ENCODE data around the gene LUZP2.

LUZP2 gene

GRCh38 chr11:24747275-24748251 is 250.7 kb downstream of the LUZP2 start:
- H3K4me2 ChIP-seq (ENCODE audit: low read length) = no peak overlapping the region
- no peak overlapping the region for H3K27ac ChIP-seq (ENCODE audit: low read depth, low read length)
- no peak overlapping the region for H2AK5ac ChIP-seq (ENCODE audit: low read length)
- no peak overlapping the region for H3K14ac ChIP-seq (ENCODE audit: low read length)
- H3K9ac ChIP-seq (ENCODE audit: low read length) = no peak overlapping the region
- no peak overlapping the region for H4K12ac ChIP-seq (ENCODE audit: low read depth, low read length)
- no peak overlapping the region for H2BK5ac ChIP-seq (ENCODE audit: low read depth, low read length, poor library complexity)
- H3K36me3 ChIP-seq (ENCODE audit: control insufficient read depth in 1 of 2, insufficient read depth in 2 of 2, low read length in 2 of 2) = no peaks in the 10 kb centered on the region
- no peak overlapping the region for H4K8ac ChIP-seq (ENCODE audit: low read depth, low read length)
- no peaks in the 10 kb centered on the region for H3K79me2 ChIP-seq (ENCODE audit: control insufficient read depth, insufficient read depth, low read length, poor library complexity)
- H3K23ac ChIP-seq (ENCODE audit: low read length) = no peak overlapping the region
- H2BK12ac ChIP-seq (ENCODE audit: low read length) = no peak overlapping the region
- no CpG with 5 or more reads among the region's 5 CpGs for WGBS (ENCODE audit: extremely low coverage, insufficient coverage, insufficient read length)
- no peaks in the 10 kb centered on the region for H3K79me1 ChIP-seq (ENCODE audit: low read length)
- no peak overlapping the region for H3K4me3 ChIP-seq (ENCODE audit: low read depth, low read length)
- no peak overlapping the region for H3K18ac ChIP-seq (ENCODE audit: low read length)
- H2AFZ ChIP-seq (ENCODE audit: insufficient read depth, low read length, poor library complexity) = no peak overlapping the region
- H2BK120ac ChIP-seq (ENCODE audit: insufficient read depth, low read length, poor library complexity) = no peak overlapping the region
- no peak overlapping the region for H4K91ac ChIP-seq (ENCODE audit: low read depth, low read length)
- no peaks in the 10 kb centered on the region for H3K9me3 ChIP-seq (ENCODE audit: insufficient read depth, low read depth, low read length)
- no peaks in the 10 kb centered on the region for H3K4me1 ChIP-seq (ENCODE audit: control insufficient read depth in 1 of 2, insufficient read depth in 2 of 2, low read length in 2 of 2)
- DNase-seq = no peak
- H3K4ac ChIP-seq (ENCODE audit: low read depth, low read length) = no peak overlapping the region
- H3K27me3 ChIP-seq (ENCODE audit: insufficient read depth, low read length) = no peaks in the 10 kb centered on the region

GRCh38 chr11:24748261-24748660 is 251.4 kb downstream of the LUZP2 start:
- no peak overlapping the region for H3K18ac ChIP-seq (ENCODE audit: low read length)
- H3K4me2 ChIP-seq (ENCODE audit: low read length) = no peak overlapping the region
- no peak overlapping the region for H4K12ac ChIP-seq (ENCODE audit: low read depth, low read length)
- no peak overlapping the region for H2BK5ac ChIP-seq (ENCODE audit: low read depth, low read length, poor library complexity)
- no peak overlapping the region for H2BK12ac ChIP-seq (ENCODE audit: low read length)
- WGBS (ENCODE audit: extremely low coverage, insufficient coverage, insufficient read length) = no CpG with 5 or more reads among the region's 7 CpGs
- H3K9ac ChIP-seq (ENCODE audit: low read length) = no peak overlapping the region
- no peak overlapping the region for H3K23ac ChIP-seq (ENCODE audit: low read length)
- no peak overlapping the region for H2AK5ac ChIP-seq (ENCODE audit: low read length)
- no peak overlapping the region for H4K8ac ChIP-seq (ENCODE audit: low read depth, low read length)
- H2AFZ ChIP-seq (ENCODE audit: insufficient read depth, low read length, poor library complexity) = no peak overlapping the region
- no peak overlapping the region for H2BK120ac ChIP-seq (ENCODE audit: insufficient read depth, low read length, poor library complexity)
- no peak overlapping the region for H3K14ac ChIP-seq (ENCODE audit: low read length)
- DNase-seq = no peak
- H4K91ac ChIP-seq (ENCODE audit: low read depth, low read length) = no peak overlapping the region
- no peaks in the 10 kb centered on the region for H3K79me2 ChIP-seq (ENCODE audit: control insufficient read depth, insufficient read depth, low read length, poor library complexity)
- H3K36me3 ChIP-seq (ENCODE audit: control insufficient read depth in 1 of 2, insufficient read depth in 2 of 2, low read length in 2 of 2) = no peaks in the 10 kb centered on the region
- no peaks in the 10 kb centered on the region for H3K4me1 ChIP-seq (ENCODE audit: control insufficient read depth in 1 of 2, insufficient read depth in 2 of 2, low read length in 2 of 2)
- H3K79me1 ChIP-seq (ENCODE audit: low read length) = no peaks in the 10 kb centered on the region
- H3K27ac ChIP-seq (ENCODE audit: low read depth, low read length) = no peak overlapping the region
- no peak overlapping the region for H3K4ac ChIP-seq (ENCODE audit: low read depth, low read length)
- no peak overlapping the region for H3K4me3 ChIP-seq (ENCODE audit: low read depth, low read length)
- H3K9me3 ChIP-seq (ENCODE audit: insufficient read depth, low read depth, low read length) = no peaks in the 10 kb centered on the region
- no peaks in the 10 kb centered on the region for H3K27me3 ChIP-seq (ENCODE audit: insufficient read depth, low read length)

GRCh38 chr11:24754406-24754805 is 257.6 kb downstream of the LUZP2 start:
- Histone ChIP-seq H3K4me2 (ENCODE audit: low read length) (no peak overlapping the region), H2AFZ (ENCODE audit: insufficient read depth, low read length, poor library complexity) (no peak overlapping the region), H3K79me2 (ENCODE audit: control insufficient read depth, insufficient read depth, low read length, poor library complexity) (no peaks in the 10 kb centered on the region), H3K23ac (ENCODE audit: low read length) (no peak overlapping the region), H2AK5ac (ENCODE audit: low read length) (no peak overlapping the region), H3K36me3 (ENCODE audit: control insufficient read depth in 1 of 2, insufficient read depth in 2 of 2, low read length in 2 of 2) (no peaks in the 10 kb centered on the region), H4K91ac (ENCODE audit: low read depth, low read length) (no peak overlapping the region), H3K18ac (ENCODE audit: low read length) (no peak overlapping the region), H3K4me3 (ENCODE audit: low read depth, low read length) (no peak overlapping the region), H3K9me3 (ENCODE audit: insufficient read depth, low read depth, low read length) (no peaks in the 10 kb centered on the region), H2BK120ac (ENCODE audit: insufficient read depth, low read length, poor library complexity) (no peak overlapping the region), H3K4me1 (ENCODE audit: control insufficient read depth in 1 of 2, insufficient read depth in 2 of 2, low read length in 2 of 2) (peaks cover 4 to 5% of the 10 kb centered on the region in 2 experiments), H2BK5ac (ENCODE audit: low read depth, low read length, poor library complexity) (no peak overlapping the region), H3K79me1 (ENCODE audit: low read length) (peaks cover 5% of the 10 kb centered on the region), H3K27me3 (ENCODE audit: insufficient read depth, low read length) (no peaks in the 10 kb centered on the region), H4K8ac (ENCODE audit: low read depth, low read length) (no peak overlapping the region), H3K14ac (ENCODE audit: low read length) (no peak overlapping the region), H4K12ac (ENCODE audit: low read depth, low read length) (no peak overlapping the region), H3K9ac (ENCODE audit: low read length) (no peak overlapping the region), H2BK12ac (ENCODE audit: low read length) (no peak overlapping the region), H3K27ac (ENCODE audit: low read depth, low read length) (no peak overlapping the region), H3K4ac (ENCODE audit: low read depth, low read length) (no peak overlapping the region)
- no peak for DNase-seq

- peak; percentile 7 to 81 for DNase-seq
- Histone ChIP-seq H3K18ac (ENCODE audit: low read length) (no peak overlapping the region), H3K14ac (ENCODE audit: low read length) (no peak overlapping the region), H4K12ac (ENCODE audit: low read depth, low read length) (no peak overlapping the region), H3K4me2 (ENCODE audit: low read length) (peak overlapping the region; percentile 37), H2AK5ac (ENCODE audit: low read length) (no peak overlapping the region), H4K8ac (ENCODE audit: low read depth, low read length) (no peak overlapping the region), H2BK120ac (ENCODE audit: insufficient read depth, low read length, poor library complexity) (peak overlapping the region; percentile 4), H3K36me3 (ENCODE audit: control insufficient read depth in 1 of 2, insufficient read depth in 2 of 2, low read length in 2 of 2) (no peaks in the 10 kb centered on the region), H3K79me2 (ENCODE audit: control insufficient read depth, insufficient read depth, low read length, poor library complexity) (no peaks in the 10 kb centered on the region), H3K27ac (ENCODE audit: low read depth, low read length) (peak overlapping the region; percentile 84), H3K9ac (ENCODE audit: low read length) (no peak overlapping the region), H3K4ac (ENCODE audit: low read depth, low read length) (no peak overlapping the region), H3K79me1 (ENCODE audit: low read length) (peaks cover 5% of the 10 kb centered on the region), H3K4me3 (ENCODE audit: low read depth, low read length) (no peak overlapping the region), H2BK5ac (ENCODE audit: low read depth, low read length, poor library complexity) (no peak overlapping the region), H2BK12ac (ENCODE audit: low read length) (no peak overlapping the region), H4K91ac (ENCODE audit: low read depth, low read length) (no peak overlapping the region), H3K27me3 (ENCODE audit: insufficient read depth, low read length) (no peaks in the 10 kb centered on the region), H2AFZ (ENCODE audit: insufficient read depth, low read length, poor library complexity) (no peak overlapping the region), H3K23ac (ENCODE audit: low read length) (no peak overlapping the region), H3K9me3 (ENCODE audit: insufficient read depth, low read depth, low read length) (no peaks in the 10 kb centered on the region), H3K4me1 (ENCODE audit: control insufficient read depth in 1 of 2, insufficient read depth in 2 of 2, low read length in 2 of 2) (peaks cover 4 to 5% of the 10 kb centered on the region in 2 experiments)
- WGBS (ENCODE audit: extremely low coverage, insufficient coverage, insufficient read length) = no CpG with 5 or more reads among the region's 7 CpGs
These were observed 258.5 kb downstream of the LUZP2 start for GRCh38 chr11:24755260-24755839.

Measured in trophoblast cell (in vitro differentiated cells and primary cell).